Stimulated activated CD4-positive, alpha-beta T cell treated with anti-CD3 and anti-CD28 coated beads, Interleukin-2, amount 100 ng/mL, for 4 hours (primary cell): ENCODE data around the gene CCDC149.

Source experiments
- DNase-seq: peaks from one replicate; pipeline ENCODE4 v3.0.0-alpha.2; 2020; ENCODE audit warnings: low read depth

CCDC149 gene

GRCh38 chr4:24878636-24879016, 34.2 kb downstream of the CCDC149 start:
- DNase-seq: no peak

GRCh38 chr4:24877868-24878635, 34.8 kb downstream of the CCDC149 start:
- DNase-seq: no peak

GRCh38 chr4:24876431-24876830, 36.4 kb downstream of the CCDC149 start:
- no peak for DNase-seq

GRCh38 chr4:24872720-24873119, 40.1 kb downstream of the CCDC149 start:
- DNase-seq: no peak

GRCh38 chr4:24871210-24871609, 41.6 kb downstream of the CCDC149 start:
- no peak for DNase-seq

GRCh38 chr4:24867766-24868296, 45.0 kb downstream of the CCDC149 start:
- DNase-seq: no peak

GRCh38 chr4:24867251-24867650, 45.6 kb downstream of the CCDC149 start:
- DNase-seq: no peak

GRCh38 chr4:24865401-24865800, 47.4 kb downstream of the CCDC149 start:
- DNase-seq: no peak

- DNase-seq: no peak
Observed at GRCh38 chr4:24863799-24864198, 49.0 kb downstream of the CCDC149 start.

GRCh38 chr4:24862073-24862751, 50.6 kb downstream of the CCDC149 start:
- no peak for DNase-seq

- DNase-seq: no peak
Observed at GRCh38 chr4:24858550-24858949, 54.3 kb downstream of the CCDC149 start.

GRCh38 chr4:24858026-24858425, 54.8 kb downstream of the CCDC149 start:
- DNase-seq: no peak

GRCh38 chr4:24856586-24856985, 56.3 kb downstream of the CCDC149 start:
- DNase-seq: no peak

- DNase-seq: no peak
Observed at GRCh38 chr4:24855741-24856140, 57.1 kb downstream of the CCDC149 start.

GRCh38 chr4:24853142-24853541, 59.7 kb downstream of the CCDC149 start:
- DNase-seq: no peak

GRCh38 chr4:24850674-24851073, 62.2 kb downstream of the CCDC149 start:
- DNase-seq: no peak

- no peak for DNase-seq
Observed at GRCh38 chr4:24849756-24850155, 63.1 kb downstream of the CCDC149 start.

GRCh38 chr4:24849351-24849750, 63.5 kb downstream of the CCDC149 start:
- no peak for DNase-seq

GRCh38 chr4:24846716-24847115, 66.1 kb downstream of the CCDC149 start:
- DNase-seq: no peak

- no peak for DNase-seq
Observed at GRCh38 chr4:24845902-24846301, 66.9 kb downstream of the CCDC149 start.

- no peak for DNase-seq
Observed at GRCh38 chr4:24845132-24845531, 67.7 kb downstream of the CCDC149 start.

GRCh38 chr4:24843096-24843495, 69.7 kb downstream of the CCDC149 start:
- no peak for DNase-seq

GRCh38 chr4:24842356-24842755, 70.5 kb downstream of the CCDC149 start:
- no peak for DNase-seq
